GM12874 (cell line): ENCODE results near the gene CDC27.

Experiments
- TF ChIP-seq, protein P1 (sequence below): IDR thresholded peaks from 2 replicates; pipeline ENCODE4 v1.5.1; 2011; ENCODE audit warnings: low read depth, mild to moderate bottlenecking, control low read depth, low read length, moderate library complexity; ENCODE audit not compliant: insufficient read depth

CDC27 gene

DNA sequence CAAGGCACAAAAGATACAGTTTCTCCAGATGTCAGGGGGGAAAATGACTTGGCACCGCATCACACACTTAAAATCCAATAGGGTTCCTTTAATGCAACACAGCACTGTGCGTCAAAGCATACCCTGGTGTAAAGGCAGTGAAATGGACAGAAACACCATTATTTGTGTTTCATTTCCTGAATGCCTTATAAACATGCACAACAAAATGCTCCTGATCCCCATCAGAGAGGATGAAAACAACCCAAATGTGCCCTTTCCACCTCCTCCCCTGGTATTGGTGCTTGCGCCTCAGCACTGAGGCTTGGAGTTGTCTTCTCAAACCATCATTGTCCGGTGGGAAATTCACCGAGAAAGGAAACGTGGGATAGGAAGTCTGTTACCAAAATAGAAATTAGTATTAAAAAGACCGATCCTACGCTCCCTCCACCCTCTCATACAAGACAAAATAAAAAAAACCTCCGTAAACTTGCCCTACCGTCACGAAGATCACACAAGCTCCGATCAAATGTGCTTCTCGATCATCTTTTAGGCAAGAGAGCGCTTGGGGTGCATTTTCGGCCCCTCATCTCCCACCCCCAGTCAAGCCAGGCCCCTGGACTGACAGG lies 722 bp downstream of the CDC27 start:
- TF ChIP-seq, protein P1, sequence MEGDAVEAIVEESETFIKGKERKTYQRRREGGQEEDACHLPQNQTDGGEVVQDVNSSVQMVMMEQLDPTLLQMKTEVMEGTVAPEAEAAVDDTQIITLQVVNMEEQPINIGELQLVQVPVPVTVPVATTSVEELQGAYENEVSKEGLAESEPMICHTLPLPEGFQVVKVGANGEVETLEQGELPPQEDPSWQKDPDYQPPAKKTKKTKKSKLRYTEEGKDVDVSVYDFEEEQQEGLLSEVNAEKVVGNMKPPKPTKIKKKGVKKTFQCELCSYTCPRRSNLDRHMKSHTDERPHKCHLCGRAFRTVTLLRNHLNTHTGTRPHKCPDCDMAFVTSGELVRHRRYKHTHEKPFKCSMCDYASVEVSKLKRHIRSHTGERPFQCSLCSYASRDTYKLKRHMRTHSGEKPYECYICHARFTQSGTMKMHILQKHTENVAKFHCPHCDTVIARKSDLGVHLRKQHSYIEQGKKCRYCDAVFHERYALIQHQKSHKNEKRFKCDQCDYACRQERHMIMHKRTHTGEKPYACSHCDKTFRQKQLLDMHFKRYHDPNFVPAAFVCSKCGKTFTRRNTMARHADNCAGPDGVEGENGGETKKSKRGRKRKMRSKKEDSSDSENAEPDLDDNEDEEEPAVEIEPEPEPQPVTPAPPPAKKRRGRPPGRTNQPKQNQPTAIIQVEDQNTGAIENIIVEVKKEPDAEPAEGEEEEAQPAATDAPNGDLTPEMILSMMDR, result no peak

DNA sequence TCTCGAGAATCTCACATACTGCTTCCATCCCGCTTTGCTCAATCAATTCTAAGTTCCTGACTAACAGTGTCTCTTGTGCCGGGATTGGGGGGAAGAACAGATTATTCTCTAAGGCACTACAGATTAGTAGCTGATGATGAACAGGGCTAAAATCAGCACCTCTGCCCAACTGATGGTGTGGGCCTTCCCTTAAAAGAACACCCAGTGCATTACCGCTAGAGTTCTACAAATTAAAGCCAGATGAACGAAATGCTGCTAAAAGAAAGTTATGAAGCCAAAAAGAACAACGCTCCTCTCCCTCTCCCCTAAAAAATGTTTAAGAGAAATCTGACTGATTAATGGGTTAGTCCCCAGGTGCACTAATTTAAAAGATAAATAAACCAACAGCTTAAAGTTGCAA lies 4.4 kb downstream of the CDC27 start:
- TF ChIP-seq, protein P1, result no peak

DNA sequence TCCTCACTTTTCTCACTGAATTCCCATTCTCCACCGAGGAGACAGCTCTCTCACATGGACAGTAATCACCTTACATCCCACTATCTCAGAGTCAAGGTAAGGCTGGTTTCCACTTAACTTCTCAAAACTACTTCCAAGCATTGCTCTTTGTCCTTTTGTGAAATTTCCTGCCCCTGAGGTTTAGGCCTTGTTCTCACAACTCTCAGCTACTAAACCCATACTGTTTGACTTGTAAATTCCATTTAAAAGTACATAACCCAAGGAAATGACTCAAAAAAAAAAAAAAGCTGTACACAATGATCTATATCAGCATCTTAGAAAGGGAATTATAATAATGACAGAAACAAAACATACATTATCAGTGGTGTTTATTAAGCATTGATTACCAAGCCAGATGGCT lies 8.8 kb downstream of the CDC27 start:
- TF ChIP-seq, protein P1, result no peak

DNA sequence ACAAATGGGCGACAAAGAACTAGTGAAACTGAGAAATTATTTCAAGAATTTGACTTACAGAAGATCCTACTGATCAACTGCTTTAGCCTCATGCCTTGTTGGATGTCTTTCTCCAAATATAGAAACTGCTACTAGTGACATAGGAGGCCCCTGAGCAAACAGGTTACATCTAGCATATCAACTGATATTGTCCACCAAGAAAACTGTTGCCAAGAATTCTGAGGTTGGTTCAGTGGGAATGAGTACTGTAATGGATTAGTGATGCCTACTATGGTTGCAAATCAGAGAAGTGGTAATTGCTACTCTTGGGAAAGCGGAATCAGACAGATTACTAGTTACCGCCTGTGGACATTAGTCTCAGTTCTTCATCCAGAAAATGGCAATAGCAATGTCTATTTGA lies 10.0 kb downstream of the CDC27 start:
- TF ChIP-seq, protein P1, result no peak

DNA sequence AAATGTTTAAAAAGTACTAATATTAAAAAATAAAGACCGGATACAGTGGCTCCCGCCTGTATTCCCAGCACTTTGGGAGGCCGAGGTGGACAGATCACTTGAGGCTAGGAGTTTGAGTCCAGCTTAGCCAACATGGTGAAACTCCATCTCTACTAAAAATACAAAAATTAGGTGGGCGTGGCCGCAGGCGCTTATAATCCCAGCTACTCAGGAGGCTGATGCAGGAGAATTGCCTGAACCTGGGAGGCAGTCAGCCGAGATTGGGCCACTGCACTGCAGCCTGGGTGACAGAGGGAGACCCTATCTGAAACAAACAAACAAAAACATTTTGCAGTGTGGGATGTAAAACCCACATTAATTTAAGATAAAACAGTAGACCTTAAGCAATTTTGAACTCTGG lies 11.8 kb downstream of the CDC27 start:
- TF ChIP-seq, protein P1, result no peak

DNA sequence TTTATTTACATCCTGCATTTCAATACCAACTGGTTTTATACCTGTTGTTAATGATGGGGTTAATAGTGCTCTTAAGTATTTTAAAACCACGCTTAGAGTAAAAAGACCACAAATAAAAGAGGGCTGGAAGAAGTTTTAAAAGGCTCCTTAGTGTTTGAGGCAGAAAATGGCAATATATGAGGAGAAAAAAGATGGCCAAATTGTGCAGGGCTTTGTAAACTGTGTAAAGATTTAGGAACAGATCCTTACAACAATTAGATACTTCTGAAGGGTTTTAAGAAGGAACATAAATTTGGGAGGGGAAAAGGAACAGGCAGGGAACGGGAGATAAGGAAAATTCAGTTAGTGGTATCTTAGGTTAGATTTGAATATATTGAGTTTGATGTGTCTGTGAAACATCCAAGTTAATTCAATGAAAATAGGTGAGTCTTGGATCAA lies 12.7 kb downstream of the CDC27 start:
- TF ChIP-seq, protein P1, result no peak

DNA sequence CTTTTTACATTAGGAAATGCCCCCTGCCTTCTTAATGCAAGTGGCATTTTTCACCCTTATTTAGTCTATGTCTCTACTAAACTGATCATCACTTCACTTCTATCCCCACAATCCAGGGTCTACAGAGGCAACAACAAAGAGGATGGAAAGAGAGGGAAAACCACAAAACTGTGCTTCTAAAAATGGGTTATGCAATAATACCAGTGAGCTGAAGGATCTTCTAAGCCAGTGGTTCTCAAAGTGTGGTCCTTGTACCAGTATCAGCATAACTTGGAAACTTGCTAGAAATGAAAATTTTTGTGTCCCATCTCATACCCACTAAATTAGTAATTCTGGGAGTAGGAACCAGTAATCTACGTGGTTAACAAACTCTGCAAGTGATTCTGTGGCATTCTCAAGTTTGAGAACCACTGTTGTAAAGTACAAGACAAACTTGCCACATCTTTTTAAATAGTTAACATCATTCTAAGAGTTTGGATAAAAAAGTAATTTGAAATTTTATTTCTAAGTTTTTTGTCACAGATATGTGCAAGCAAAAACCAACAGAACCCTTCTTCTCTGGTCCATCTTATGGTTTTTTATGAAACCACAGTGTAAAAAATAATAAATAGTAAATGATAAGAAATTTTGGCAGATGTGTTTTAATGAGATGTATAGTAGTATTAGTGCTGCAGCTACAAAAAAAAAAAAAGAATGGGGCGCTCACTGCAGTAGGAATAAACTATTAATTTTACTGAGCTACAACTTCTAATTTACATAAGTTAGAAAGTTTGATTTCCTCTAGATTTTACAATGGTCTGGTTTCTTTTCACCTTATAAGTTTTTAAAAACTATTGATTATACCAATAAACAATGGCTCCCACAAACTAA lies 16.2 kb downstream of the CDC27 start:
- TF ChIP-seq, protein P1, result no peak
